Measurements from ENCODE around the gene TNFSF4.

Gene TNFSF4

DNA sequence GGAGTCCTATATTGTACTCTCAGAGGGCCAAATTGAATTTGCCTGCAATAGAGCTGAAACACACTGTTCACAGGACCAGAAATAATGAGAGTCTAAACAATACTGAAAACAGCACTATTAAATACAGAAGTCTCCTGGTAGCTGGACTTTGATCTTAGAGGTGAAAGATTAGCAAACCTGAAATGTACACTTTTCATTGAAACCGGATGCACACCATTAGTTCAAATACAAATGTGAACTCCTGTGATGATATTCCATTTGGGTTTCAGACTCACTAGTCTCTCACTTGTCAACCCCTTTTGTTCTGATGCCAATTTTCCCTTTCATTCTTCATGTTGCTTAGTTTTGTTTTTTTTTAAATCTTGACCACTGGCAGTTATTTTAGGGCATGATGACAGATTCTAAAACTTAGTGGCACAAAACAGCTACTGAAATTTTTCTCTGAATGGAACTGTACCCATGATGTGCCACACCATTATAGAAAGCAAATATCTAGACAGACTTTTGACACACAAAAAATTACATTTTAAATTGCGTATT is 5.9 kb upstream of the TNFSF4 start:
- no peaks in the 10 kb centered on the region for H3K4me1 ChIP-seq
- H3K9me3 ChIP-seq: no peaks in the 10 kb centered on the region
- no peak for DNase-seq
- no peaks in the 10 kb centered on the region for H3K36me3 ChIP-seq
- H3K4me3 ChIP-seq (ENCODE audit: low read depth, low read length): no peak overlapping the region
- H3K27me3 ChIP-seq: no peaks in the 10 kb centered on the region
- TF ChIP-seq, protein P1, sequence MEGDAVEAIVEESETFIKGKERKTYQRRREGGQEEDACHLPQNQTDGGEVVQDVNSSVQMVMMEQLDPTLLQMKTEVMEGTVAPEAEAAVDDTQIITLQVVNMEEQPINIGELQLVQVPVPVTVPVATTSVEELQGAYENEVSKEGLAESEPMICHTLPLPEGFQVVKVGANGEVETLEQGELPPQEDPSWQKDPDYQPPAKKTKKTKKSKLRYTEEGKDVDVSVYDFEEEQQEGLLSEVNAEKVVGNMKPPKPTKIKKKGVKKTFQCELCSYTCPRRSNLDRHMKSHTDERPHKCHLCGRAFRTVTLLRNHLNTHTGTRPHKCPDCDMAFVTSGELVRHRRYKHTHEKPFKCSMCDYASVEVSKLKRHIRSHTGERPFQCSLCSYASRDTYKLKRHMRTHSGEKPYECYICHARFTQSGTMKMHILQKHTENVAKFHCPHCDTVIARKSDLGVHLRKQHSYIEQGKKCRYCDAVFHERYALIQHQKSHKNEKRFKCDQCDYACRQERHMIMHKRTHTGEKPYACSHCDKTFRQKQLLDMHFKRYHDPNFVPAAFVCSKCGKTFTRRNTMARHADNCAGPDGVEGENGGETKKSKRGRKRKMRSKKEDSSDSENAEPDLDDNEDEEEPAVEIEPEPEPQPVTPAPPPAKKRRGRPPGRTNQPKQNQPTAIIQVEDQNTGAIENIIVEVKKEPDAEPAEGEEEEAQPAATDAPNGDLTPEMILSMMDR (IDR thresholded peaks at IDR 0.05; ENCODE audit: low read depth, low read length): no peak

DNA sequence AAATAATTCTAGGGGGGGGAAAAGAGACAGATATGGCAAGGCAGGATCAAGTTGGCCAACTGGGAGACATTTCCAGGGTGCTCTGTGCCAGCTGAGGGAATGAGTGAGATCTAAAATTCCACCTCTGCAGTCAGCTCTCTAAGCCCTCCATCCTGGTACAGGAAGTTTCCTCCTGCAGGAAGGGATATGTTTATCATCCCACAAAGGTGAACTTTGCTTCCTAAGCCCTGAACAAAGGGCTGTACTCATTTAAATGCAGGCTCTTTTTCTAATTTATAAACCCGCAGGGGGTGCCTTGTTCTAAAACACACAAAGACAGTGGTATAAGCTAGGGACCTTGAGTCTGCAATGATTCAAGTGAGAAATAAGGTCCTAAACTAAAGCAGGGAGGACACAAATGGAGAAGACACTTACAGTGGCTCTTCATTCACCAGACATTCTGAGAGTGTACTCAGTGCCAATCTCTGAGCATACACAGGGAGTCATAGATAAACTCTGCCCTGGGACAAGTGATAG is 3.6 kb upstream of the TNFSF4 start:
- Histone ChIP-seq H3K36me3 (no peaks in the 10 kb centered on the region), H3K4me3 (ENCODE audit: low read depth, low read length) (no peak overlapping the region), H3K9me3 (no peaks in the 10 kb centered on the region), H3K4me1 (no peaks in the 10 kb centered on the region), H3K27me3 (no peaks in the 10 kb centered on the region)
- TF ChIP-seq, protein P1 (IDR thresholded peaks at IDR 0.05; ENCODE audit: low read depth, low read length): no peak
- DNase-seq: no peak

GRCh38 chr1:173210283-173210682 is 3.2 kb upstream of the TNFSF4 start:
- TF ChIP-seq, protein P1 (IDR thresholded peaks at IDR 0.05; ENCODE audit: low read depth, low read length): no peak
- H3K4me1 ChIP-seq: no peaks in the 10 kb centered on the region
- no peaks in the 10 kb centered on the region for H3K9me3 ChIP-seq
- H3K4me3 ChIP-seq (ENCODE audit: low read depth, low read length): no peak overlapping the region
- no peaks in the 10 kb centered on the region for H3K36me3 ChIP-seq
- no peak for DNase-seq
- no peaks in the 10 kb centered on the region for H3K27me3 ChIP-seq

GRCh38 chr1:173208868-173209267 is 1.7 kb upstream of the TNFSF4 start:
- H3K4me1 ChIP-seq: no peaks in the 10 kb centered on the region
- H3K4me3 ChIP-seq (ENCODE audit: low read depth, low read length): no peak overlapping the region
- no peak for DNase-seq
- no peaks in the 10 kb centered on the region for H3K27me3 ChIP-seq
- TF ChIP-seq, protein P1 (IDR thresholded peaks at IDR 0.05; ENCODE audit: low read depth, low read length): no peak
- H3K9me3 ChIP-seq: no peaks in the 10 kb centered on the region
- H3K36me3 ChIP-seq: no peaks in the 10 kb centered on the region

GRCh38 chr1:173208146-173208545 is 1.0 kb upstream of the TNFSF4 start:
- no peaks in the 10 kb centered on the region for H3K36me3 ChIP-seq
- H3K27me3 ChIP-seq: no peaks in the 10 kb centered on the region
- no peak overlapping the region for H3K4me3 ChIP-seq (ENCODE audit: low read depth, low read length)
- TF ChIP-seq, protein P1 (IDR thresholded peaks at IDR 0.05; ENCODE audit: low read depth, low read length): no peak
- no peak for DNase-seq
- no peaks in the 10 kb centered on the region for H3K4me1 ChIP-seq
- H3K9me3 ChIP-seq: no peaks in the 10 kb centered on the region

- Histone ChIP-seq H3K27me3 (no peaks in the 10 kb centered on the region), H3K4me3 (ENCODE audit: low read depth, low read length) (no peak overlapping the region), H3K9me3 (no peaks in the 10 kb centered on the region), H3K36me3 (no peaks in the 10 kb centered on the region), H3K4me1 (peaks cover 5% of the 10 kb centered on the region; the same call in 1 of the 2 replicates)
- TF ChIP-seq, protein P1 (IDR thresholded peaks at IDR 0.05; ENCODE audit: low read depth, low read length): no peak
- no peak for DNase-seq
Observed at GRCh38 chr1:173205146-173206051, 1.7 kb downstream of the TNFSF4 start.
